ENCODE data around the gene KCNQ1OT1. TPM values are rescaled to one million over a fixed set of nuclear protein-coding genes. Genes with fewer than 3 reads are reported as not detected.

KCNQ1OT1 gene
- total RNA-seq, 1 donor from 2014 or later, result 7.0 TPM

GRCh38 chr11:2589538-2589934 lies 110.3 kb downstream of the KCNQ1OT1 start:
- Mint-ChIP-seq H3K9me3 (no peaks in the 10 kb centered on the region), H3K27ac (no peak overlapping the region), H3K27me3 (peaks cover 8% of the 10 kb centered on the region), H3K4me3 (no peak overlapping the region), H3K36me3 (no peaks in the 10 kb centered on the region), H3K4me1 (ENCODE audit: unreplicated experiment) (no peaks in the 10 kb centered on the region)
- no peak for DNase-seq (ENCODE audit: extremely low spot score, unreplicated experiment)
- TF ChIP-seq, protein P1, sequence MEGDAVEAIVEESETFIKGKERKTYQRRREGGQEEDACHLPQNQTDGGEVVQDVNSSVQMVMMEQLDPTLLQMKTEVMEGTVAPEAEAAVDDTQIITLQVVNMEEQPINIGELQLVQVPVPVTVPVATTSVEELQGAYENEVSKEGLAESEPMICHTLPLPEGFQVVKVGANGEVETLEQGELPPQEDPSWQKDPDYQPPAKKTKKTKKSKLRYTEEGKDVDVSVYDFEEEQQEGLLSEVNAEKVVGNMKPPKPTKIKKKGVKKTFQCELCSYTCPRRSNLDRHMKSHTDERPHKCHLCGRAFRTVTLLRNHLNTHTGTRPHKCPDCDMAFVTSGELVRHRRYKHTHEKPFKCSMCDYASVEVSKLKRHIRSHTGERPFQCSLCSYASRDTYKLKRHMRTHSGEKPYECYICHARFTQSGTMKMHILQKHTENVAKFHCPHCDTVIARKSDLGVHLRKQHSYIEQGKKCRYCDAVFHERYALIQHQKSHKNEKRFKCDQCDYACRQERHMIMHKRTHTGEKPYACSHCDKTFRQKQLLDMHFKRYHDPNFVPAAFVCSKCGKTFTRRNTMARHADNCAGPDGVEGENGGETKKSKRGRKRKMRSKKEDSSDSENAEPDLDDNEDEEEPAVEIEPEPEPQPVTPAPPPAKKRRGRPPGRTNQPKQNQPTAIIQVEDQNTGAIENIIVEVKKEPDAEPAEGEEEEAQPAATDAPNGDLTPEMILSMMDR (conservative IDR thresholded peaks at IDR 0.05), result no peak

DNA sequence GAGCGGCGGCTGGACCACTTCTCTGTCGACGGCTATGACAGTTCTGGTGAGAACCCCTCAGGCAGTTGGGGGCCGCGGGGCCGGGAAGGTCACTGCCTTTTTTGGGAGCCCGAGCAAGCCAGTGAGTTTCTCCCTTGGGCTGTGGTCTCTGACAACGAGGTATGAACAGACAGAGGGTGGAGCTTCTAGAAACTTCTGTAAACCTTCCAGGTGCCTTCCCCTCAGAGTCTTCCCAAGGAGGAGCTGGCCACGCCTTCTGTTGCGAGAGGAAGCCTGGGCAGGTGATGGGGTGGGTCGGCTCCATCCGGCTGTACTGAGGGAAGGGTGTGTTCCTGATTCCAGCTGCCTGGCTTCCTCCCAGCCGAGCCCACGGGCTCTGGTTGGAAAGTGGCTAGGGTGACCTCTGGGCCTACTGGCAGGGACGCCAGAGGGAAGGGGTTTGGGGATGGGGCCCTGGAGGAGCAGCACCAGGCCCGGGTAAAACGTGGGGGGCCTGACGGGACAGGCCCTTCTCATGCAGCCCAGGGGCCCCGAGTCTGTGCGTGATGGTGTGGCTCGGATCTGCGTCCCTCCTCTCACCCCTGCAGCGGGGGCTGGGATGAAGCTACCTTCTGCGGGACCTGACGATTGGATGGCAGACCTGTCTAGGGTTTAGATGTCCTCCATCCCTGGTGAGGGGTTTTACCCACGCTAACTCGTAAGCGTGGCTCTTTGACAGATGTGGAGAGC lies 110.8 kb downstream of the KCNQ1OT1 start:
- DNase-seq (ENCODE audit: extremely low spot score, unreplicated experiment), result no peak
- H3K27me3 Mint-ChIP-seq, result peaks cover 5% of the 10 kb centered on the region
- TF ChIP-seq, protein P1 (conservative IDR thresholded peaks at IDR 0.05), result no peak

GRCh38 chr11:2587976-2588748 lies 111.6 kb downstream of the KCNQ1OT1 start:
- no peak for DNase-seq (ENCODE audit: extremely low spot score, unreplicated experiment)
- H3K27me3 Mint-ChIP-seq, result no peaks in the 10 kb centered on the region

More for the DNA sequence above, 110.8 kb downstream of the KCNQ1OT1 start:
- H3K4me1 Mint-ChIP-seq (ENCODE audit: unreplicated experiment), result no peaks in the 10 kb centered on the region
- no peak overlapping the region for H3K4me3 Mint-ChIP-seq
- H3K36me3 Mint-ChIP-seq, result no peaks in the 10 kb centered on the region
- H3K27ac Mint-ChIP-seq, result no peak overlapping the region
- H3K9me3 Mint-ChIP-seq, result no peaks in the 10 kb centered on the region

DNA sequence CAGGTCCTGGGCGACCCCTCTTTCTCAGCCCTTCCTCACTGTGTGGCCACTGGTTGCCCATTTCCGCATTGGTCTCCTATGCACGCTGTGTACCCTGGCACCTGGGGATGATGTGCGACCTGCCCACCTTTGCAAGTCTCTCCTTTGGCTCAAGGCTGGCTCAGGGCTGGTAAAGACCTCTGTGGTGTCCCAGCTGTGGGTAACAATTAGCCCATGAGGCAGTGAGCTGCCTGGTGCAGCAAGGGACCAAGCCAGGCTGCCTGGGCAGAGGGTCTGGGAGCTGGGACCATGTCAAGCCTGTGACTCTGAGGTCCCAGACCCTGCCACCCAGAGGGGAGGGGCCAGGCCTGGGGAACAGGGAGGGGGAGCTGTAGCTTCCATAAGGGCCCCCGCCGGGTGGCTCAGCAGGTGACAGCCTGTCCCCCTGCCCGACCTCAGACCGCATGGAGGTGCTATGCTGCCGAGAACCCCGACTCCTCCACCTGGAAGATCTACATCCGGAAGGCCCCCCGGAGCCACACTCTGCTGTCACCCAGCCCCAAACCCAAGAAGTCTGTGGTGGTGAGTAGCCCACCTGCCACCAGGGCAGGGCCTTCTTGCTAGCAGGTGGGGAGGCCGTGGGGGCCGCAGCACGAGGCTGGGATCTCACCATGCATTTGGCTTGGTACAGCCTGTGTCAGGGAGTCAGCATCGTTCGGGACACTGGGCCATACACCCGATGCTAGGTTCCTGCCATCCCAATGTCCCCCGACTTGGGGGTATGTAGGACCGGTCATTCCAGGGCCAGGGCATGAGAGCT lies 112.5 kb downstream of the KCNQ1OT1 start:
- H3K4me1 Mint-ChIP-seq (ENCODE audit: unreplicated experiment), result no peaks in the 10 kb centered on the region
- no peaks in the 10 kb centered on the region for H3K9me3 Mint-ChIP-seq
- no peak for DNase-seq (ENCODE audit: extremely low spot score, unreplicated experiment)
- H3K27me3 Mint-ChIP-seq, result no peaks in the 10 kb centered on the region
- H3K27ac Mint-ChIP-seq, result no peak overlapping the region
- H3K4me3 Mint-ChIP-seq, result no peak overlapping the region
- TF ChIP-seq, protein P1 (conservative IDR thresholded peaks at IDR 0.05), result no peak
- H3K36me3 Mint-ChIP-seq, result no peaks in the 10 kb centered on the region

More at GRCh38 chr11:2587976-2588748, 111.6 kb downstream of the KCNQ1OT1 start:
- Mint-ChIP-seq H3K4me3 (no peak overlapping the region), H3K9me3 (no peaks in the 10 kb centered on the region), H3K4me1 (ENCODE audit: unreplicated experiment) (no peaks in the 10 kb centered on the region), H3K27ac (no peak overlapping the region), H3K36me3 (no peaks in the 10 kb centered on the region)
- TF ChIP-seq, protein P1 (conservative IDR thresholded peaks at IDR 0.05), result no peak

- H3K27ac Mint-ChIP-seq, result no peak overlapping the region
- no peak for DNase-seq (ENCODE audit: extremely low spot score, unreplicated experiment)
- H3K27me3 Mint-ChIP-seq, result no peaks in the 10 kb centered on the region
- no peaks in the 10 kb centered on the region for H3K9me3 Mint-ChIP-seq
- H3K4me3 Mint-ChIP-seq, result no peak overlapping the region
- TF ChIP-seq, protein P1 (conservative IDR thresholded peaks at IDR 0.05), result no peak
- H3K4me1 Mint-ChIP-seq (ENCODE audit: unreplicated experiment), result no peaks in the 10 kb centered on the region
- no peaks in the 10 kb centered on the region for H3K36me3 Mint-ChIP-seq
These were observed 113.0 kb downstream of the KCNQ1OT1 start for GRCh38 chr11:2586793-2587131.

Measured in type B pancreatic cell (in vitro differentiated cells).